IMR-90 (cell line): ENCODE data around the gene SESN3. TPM values are rescaled to one million over a fixed set of nuclear protein-coding genes. Genes with fewer than 3 reads are reported as not detected.

Experiments
- ATAC-seq: fragments of 200-7000 bp; cut with Tn5 transposase; 2 replicates; pipeline ENCODE4 v1.9.1; 2020; ENCODE audit warnings: low read depth, mild to moderate bottlenecking, moderate library complexity
- BruUV-seq: library from RNA; stranded (reverse); fragments of 400-500 nt; replicated peaks from 2 replicates; lab custom pipeline; 2021; lab: Mats Ljungman, UMichigan
- CTCF ChIA-PET: fragments of 300-600 bp; formaldehyde crosslinking; extraction: SDS; loops from one replicate; lab custom pipeline; 2021; ENCODE audit warnings: antibody characterized with exemption; lab: Yijun Ruan, JAX
- POLR2A ChIA-PET: fragments of 300-600 bp; sonication (Branson Sonifier 250); formaldehyde crosslinking; loops from one replicate; lab custom pipeline; 2022; ENCODE audit warnings: antibody characterized with exemption; ENCODE audit not compliant: unreplicated experiment; lab: Charles Lee
- DNase-seq: peaks from one replicate; pipeline ENCODE4 v3.0.0; 2013
- H2AFZ ChIP-seq: replicated peaks from 2 replicates; pipeline ENCODE3; 2013; ENCODE audit warnings: low read length, mild to moderate bottlenecking; ENCODE audit not compliant: poor library complexity
- H2AK5ac ChIP-seq: 2 replicates; pipeline ENCODE4 v1.6.1; 2013; ENCODE audit warnings: low read depth, low read length, inconsistent platforms
- H2AK9ac ChIP-seq: replicated peaks from 2 replicates; pipeline ENCODE3; 2013; ENCODE audit warnings: mild to moderate bottlenecking, low read depth, low read length, moderate library complexity; ENCODE audit not compliant: poor library complexity
- H2BK120ac ChIP-seq: 2 replicates; pipeline ENCODE4 v1.6.1; 2013; ENCODE audit warnings: low read depth, low read length, inconsistent platforms
- H2BK15ac ChIP-seq: 3 replicates; pipeline ENCODE4 v1.6.1; 2013; ENCODE audit warnings: low read depth, low read length, inconsistent platforms
- H2BK20ac ChIP-seq: 2 replicates; pipeline ENCODE4 v1.6.1; 2013; ENCODE audit warnings: low read depth, mild to moderate bottlenecking, inconsistent platforms, low read length, moderate library complexity
- H2BK5ac ChIP-seq: 2 replicates; pipeline ENCODE4 v1.6.1; 2013; ENCODE audit warnings: mild to moderate bottlenecking, low read depth, low read length, inconsistent platforms; ENCODE audit not compliant: poor library complexity, severe bottlenecking
- H3K14ac ChIP-seq: replicated peaks from 2 replicates; pipeline ENCODE4 v1.6.1; 2013; ENCODE audit warnings: low read depth, low read length, inconsistent platforms
- H3K18ac ChIP-seq: 2 replicates; pipeline ENCODE4 v1.6.1; 2013; ENCODE audit warnings: low read depth, low read length, control low read depth
- H3K23ac ChIP-seq: 2 replicates; pipeline ENCODE4 v1.6.1; 2013; ENCODE audit warnings: low read depth, low read length, inconsistent platforms
- H3K27ac ChIP-seq: 2 replicates; pipeline ENCODE4 v1.5.1; 2013; ENCODE audit warnings: mild to moderate bottlenecking, control low read depth, low read length; ENCODE audit not compliant: insufficient read depth
- H3K27me3 ChIP-seq: 2 replicates; pipeline ENCODE4 v1.6.1; 2013; ENCODE audit warnings: low read length; ENCODE audit not compliant: control insufficient read depth, insufficient read depth
- H3K36me3 ChIP-seq: 2 replicates; pipeline ENCODE4 v1.6.1; 2013; ENCODE audit warnings: low read length, mixed read lengths; ENCODE audit not compliant: control insufficient read depth, insufficient read depth
- H3K4ac ChIP-seq: 2 replicates; pipeline ENCODE4 v1.6.1; 2013; ENCODE audit warnings: low read depth, low read length, inconsistent platforms
- H3K4me1 ChIP-seq: 2 replicates; pipeline ENCODE4 v1.6.1; 2013; ENCODE audit warnings: low read length, mixed read lengths; ENCODE audit not compliant: control insufficient read depth, insufficient read depth
- H3K4me2 ChIP-seq: 2 replicates; pipeline ENCODE4 v1.6.1; 2013; ENCODE audit warnings: low read depth, mild to moderate bottlenecking, control low read depth, low read length, moderate library complexity
- H3K4me3 ChIP-seq: 2 replicates; pipeline ENCODE4 v1.5.1; 2013; ENCODE audit warnings: low read depth, mild to moderate bottlenecking, control low read depth, low read length, moderate library complexity; ENCODE audit not compliant: insufficient read depth
- H3K56ac ChIP-seq: 2 replicates; pipeline ENCODE4 v1.6.1; 2013; ENCODE audit warnings: low read length, inconsistent platforms; ENCODE audit not compliant: insufficient read depth; ENCODE audit errors: extremely low read depth
- H3K79me1 ChIP-seq, 2 experiments: 2 replicates each; pipeline ENCODE4 v1.6.1; 2013; ENCODE audit warnings: low read length in 2 of 2, inconsistent platforms in 1 of 2, low read depth in 1 of 2
- H3K9ac ChIP-seq: 2 replicates; pipeline ENCODE4 v1.6.1; 2013; ENCODE audit warnings: low read depth, low read length, control low read depth
- H3K9me1 ChIP-seq: 2 replicates; pipeline ENCODE4 v1.6.1; 2013; ENCODE audit warnings: low read length, inconsistent platforms; ENCODE audit not compliant: insufficient read depth
- H3K9me3 ChIP-seq: 2 replicates; pipeline ENCODE4 v1.6.1; 2013; ENCODE audit warnings: low read length; ENCODE audit not compliant: control insufficient read depth, insufficient read depth
- H4K20me1 ChIP-seq: 2 replicates; pipeline ENCODE4 v1.6.1; 2013; ENCODE audit warnings: low read length, inconsistent platforms; ENCODE audit not compliant: insufficient read depth
- H4K5ac ChIP-seq: 2 replicates; pipeline ENCODE4 v1.6.1; 2013; ENCODE audit warnings: mild to moderate bottlenecking, low read depth, low read length, control low read depth
- H4K8ac ChIP-seq, 2 experiments: 2 replicates each; pipeline ENCODE4 v1.6.1; 2013; ENCODE audit warnings: low read depth in 2 of 2, low read length in 2 of 2, control low read depth in 1 of 2, inconsistent platforms in 1 of 2
- H4K91ac ChIP-seq: 2 replicates; pipeline ENCODE4 v1.6.1; 2013; ENCODE audit warnings: low read depth, low read length, inconsistent platforms; ENCODE audit not compliant: insufficient read depth
- CEBPB ChIP-seq: IDR thresholded peaks from 2 replicates; pipeline ENCODE4 v1.6.1; 2012; ENCODE audit warnings: low read depth, low read length, improper control_type of control experiment
- MAFK ChIP-seq: IDR thresholded peaks from 2 replicates; pipeline ENCODE4 v1.6.1; 2012; ENCODE audit warnings: low read depth, low read length, improper control_type of control experiment
- POLR2A ChIP-seq: IDR thresholded peaks from 2 replicates; pipeline ENCODE4 v1.6.1; 2012; ENCODE audit warnings: mild to moderate bottlenecking, low read depth, low read length
- RFX5 ChIP-seq: IDR thresholded peaks from 2 replicates; pipeline ENCODE4 v1.8.0; 2012; ENCODE audit warnings: low read depth, mild to moderate bottlenecking, low read length, moderate library complexity
- WGBS, 2 experiments: methylation state at CpG; one replicate each; pipeline versions ENCODE4 v1.1.5 to v1.1.7; 2013; ENCODE audit warnings: missing lambda C conversion rate in 2 of 2; ENCODE audit not compliant: insufficient read length in 1 of 2; ENCODE audit errors: extremely low coverage in 2 of 2; 5-methylcytosine and 5-hydroxymethylcytosine counted together
- dilution Hi-C: fragments of 300-500 bp; cut with HindIII; formaldehyde crosslinking; loops from one replicate; pipeline ENCODE4 v1.14.3; 2018; ENCODE audit warnings: low sequenced_read_pairs; ENCODE audit not compliant: unreplicated experiment
- in situ Hi-C: fragments of 300-500 bp; cut with MboI; formaldehyde crosslinking; loops from 3 replicates; pipeline ENCODE4 v1.14.3; 2019; ENCODE audit warnings: low sequenced_read_pairs, inconsistent platforms, mixed read lengths
- intact Hi-C: fragments of 100-400 bp; cut with micrococcal nuclease; formaldehyde crosslinking; loops from 2 replicates; pipeline ENCODE4 v1.10.0; 2022
- polyA plus RNA-seq, 3 experiments: library from polyadenylated mRNA; depleted of rRNA; stranded (reverse); fragments of >200 nt; gene quantifications; 2 replicates each; pipeline ENCODE4 v1.2.3, GENCODE V29; 2012; ENCODE audit warnings: low replicate concordance in 1 of 3
- total RNA-seq: library from RNA; depleted of rRNA; stranded (reverse); fragments of >200 nt; gene quantifications from 2 replicates; pipeline ENCODE4 v1.2.3, GENCODE V29; 2012

Gene SESN3
- total and polyA plus RNA-seq, 2 of the 4 experiments (the other 2 are of a cell fraction), result 2.0 to 7.7 TPM

- H3K23ac ChIP-seq, result no peak overlapping the region
- no peak overlapping the region for H2AK9ac ChIP-seq
- no peak overlapping the region for H2AK5ac ChIP-seq
- H3K4me3 ChIP-seq, result peak overlapping the region; percentile 40
- in situ Hi-C loops, result no loop called here
- H3K14ac ChIP-seq, result no peak overlapping the region
- no peak overlapping the region for H2BK5ac ChIP-seq
- H3K4me2 ChIP-seq, result peak overlapping the region; percentile 76
- no peaks in the 10 kb centered on the region for H3K9me1 ChIP-seq
- H2BK15ac ChIP-seq, result no peak overlapping the region
- intact Hi-C loops, result no loop called here
- no peak overlapping the region; the same call in 1 of the 2 replicates for H2BK20ac ChIP-seq
- BruUV-seq, result no TSS peak
- H3K9me3 ChIP-seq, result no peaks in the 10 kb centered on the region
- no peak overlapping the region for H3K27ac ChIP-seq
- TF ChIP-seq POLR2A, result no peak
- TF ChIP-seq CEBPB, result peak; percentile 57; the same call in 1 of the 2 replicates
- TF ChIP-seq MAFK, result 0 out of 2 replicates have a peak, but pooled peaks have one; percentile 3
- TF ChIP-seq RFX5, result peak; percentile 98
- H2BK120ac ChIP-seq, result no peak overlapping the region
- dilution Hi-C loops, result no loop called here
- no peaks in the 10 kb centered on the region for H3K4me1 ChIP-seq
- H3K36me3 ChIP-seq, result no peaks in the 10 kb centered on the region
- H3K56ac ChIP-seq, result no peak overlapping the region
- ChIA-PET POLR2A (no interaction called here), CTCF (no interaction called here)
- H3K4ac ChIP-seq, result no peak overlapping the region
- peaks cover 4% of the 10 kb centered on the region for H3K27me3 ChIP-seq
- no peaks in the 10 kb centered on the region for H3K79me1 ChIP-seq
- H4K8ac ChIP-seq, result no peak overlapping the region; a peak in 1 of 4 replicates
- no peak overlapping the region for H4K5ac ChIP-seq
- H4K20me1 ChIP-seq, result no peaks in the 10 kb centered on the region
- no peak overlapping the region for H4K91ac ChIP-seq
- 2% methylated on average over 4 of the region's 8 CpGs; no CpG with 5 or more reads in 1 of the 2 experiments for WGBS, 2 experiments
- peak overlapping the region; percentile 42; the same call in 1 of the 2 replicates for H3K9ac ChIP-seq
- peak overlapping the region; percentile 36 for H2AFZ ChIP-seq
- ATAC-seq (peak; percentile 100), DNase-seq (peak; percentile 87)
- H3K18ac ChIP-seq, result no peak overlapping the region
Measured at GRCh38 chr11:95254131-95254704, 23.2 kb upstream of the SESN3 start.
